HL-60 (cell line): ENCODE measurements around the gene RHOBTB1.

Source experiments
- GABPA ChIP-seq: IDR thresholded peaks from 2 replicates; pipeline ENCODE4 v1.6.1; 2012; ENCODE audit warnings: low read depth
- POLR2AphosphoS5 ChIP-seq: IDR thresholded peaks from 2 replicates; pipeline ENCODE4 v1.6.1; 2012; ENCODE audit warnings: low read depth
- SPI1 ChIP-seq: IDR thresholded peaks from 2 replicates; pipeline ENCODE4 v1.6.1; 2012; ENCODE audit warnings: low read depth, mild to moderate bottlenecking, borderline replicate concordance
- TF ChIP-seq, protein P1 (sequence below): IDR thresholded peaks from 2 replicates; pipeline ENCODE4 v1.6.1; 2012; ENCODE audit warnings: low read depth; ENCODE audit not compliant: insufficient replicate concordance
- TF ChIP-seq, protein P2 (sequence below): IDR thresholded peaks from one replicate; pipeline ENCODE4 v1.5.1; 2011; ENCODE audit warnings: low read length, control low read depth, inconsistent platforms; ENCODE audit not compliant: insufficient read depth

DNA sequence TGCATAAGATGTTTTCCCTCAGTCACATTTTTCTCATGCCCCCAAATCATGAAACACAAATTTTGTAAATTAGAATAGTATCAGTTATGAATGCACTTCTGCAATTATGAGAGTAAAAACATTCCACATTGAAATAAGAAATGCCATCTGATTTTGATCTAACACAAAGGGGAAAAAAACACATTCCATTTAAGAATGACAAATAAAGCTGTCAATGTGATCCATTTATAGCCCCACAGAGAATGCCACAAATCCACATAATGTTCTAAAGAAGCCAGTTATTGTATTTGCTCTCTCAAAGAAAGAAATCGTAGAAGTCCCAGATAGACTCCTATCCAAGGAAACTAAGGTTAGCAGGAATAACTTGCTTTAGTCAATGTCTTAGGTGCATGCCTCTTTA lies 48.7 kb upstream of the RHOBTB1 start:
- TF ChIP-seq, protein P1, sequence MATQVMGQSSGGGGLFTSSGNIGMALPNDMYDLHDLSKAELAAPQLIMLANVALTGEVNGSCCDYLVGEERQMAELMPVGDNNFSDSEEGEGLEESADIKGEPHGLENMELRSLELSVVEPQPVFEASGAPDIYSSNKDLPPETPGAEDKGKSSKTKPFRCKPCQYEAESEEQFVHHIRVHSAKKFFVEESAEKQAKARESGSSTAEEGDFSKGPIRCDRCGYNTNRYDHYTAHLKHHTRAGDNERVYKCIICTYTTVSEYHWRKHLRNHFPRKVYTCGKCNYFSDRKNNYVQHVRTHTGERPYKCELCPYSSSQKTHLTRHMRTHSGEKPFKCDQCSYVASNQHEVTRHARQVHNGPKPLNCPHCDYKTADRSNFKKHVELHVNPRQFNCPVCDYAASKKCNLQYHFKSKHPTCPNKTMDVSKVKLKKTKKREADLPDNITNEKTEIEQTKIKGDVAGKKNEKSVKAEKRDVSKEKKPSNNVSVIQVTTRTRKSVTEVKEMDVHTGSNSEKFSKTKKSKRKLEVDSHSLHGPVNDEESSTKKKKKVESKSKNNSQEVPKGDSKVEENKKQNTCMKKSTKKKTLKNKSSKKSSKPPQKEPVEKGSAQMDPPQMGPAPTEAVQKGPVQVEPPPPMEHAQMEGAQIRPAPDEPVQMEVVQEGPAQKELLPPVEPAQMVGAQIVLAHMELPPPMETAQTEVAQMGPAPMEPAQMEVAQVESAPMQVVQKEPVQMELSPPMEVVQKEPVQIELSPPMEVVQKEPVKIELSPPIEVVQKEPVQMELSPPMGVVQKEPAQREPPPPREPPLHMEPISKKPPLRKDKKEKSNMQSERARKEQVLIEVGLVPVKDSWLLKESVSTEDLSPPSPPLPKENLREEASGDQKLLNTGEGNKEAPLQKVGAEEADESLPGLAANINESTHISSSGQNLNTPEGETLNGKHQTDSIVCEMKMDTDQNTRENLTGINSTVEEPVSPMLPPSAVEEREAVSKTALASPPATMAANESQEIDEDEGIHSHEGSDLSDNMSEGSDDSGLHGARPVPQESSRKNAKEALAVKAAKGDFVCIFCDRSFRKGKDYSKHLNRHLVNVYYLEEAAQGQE = no peak
- TF ChIP-seq, protein P2, sequence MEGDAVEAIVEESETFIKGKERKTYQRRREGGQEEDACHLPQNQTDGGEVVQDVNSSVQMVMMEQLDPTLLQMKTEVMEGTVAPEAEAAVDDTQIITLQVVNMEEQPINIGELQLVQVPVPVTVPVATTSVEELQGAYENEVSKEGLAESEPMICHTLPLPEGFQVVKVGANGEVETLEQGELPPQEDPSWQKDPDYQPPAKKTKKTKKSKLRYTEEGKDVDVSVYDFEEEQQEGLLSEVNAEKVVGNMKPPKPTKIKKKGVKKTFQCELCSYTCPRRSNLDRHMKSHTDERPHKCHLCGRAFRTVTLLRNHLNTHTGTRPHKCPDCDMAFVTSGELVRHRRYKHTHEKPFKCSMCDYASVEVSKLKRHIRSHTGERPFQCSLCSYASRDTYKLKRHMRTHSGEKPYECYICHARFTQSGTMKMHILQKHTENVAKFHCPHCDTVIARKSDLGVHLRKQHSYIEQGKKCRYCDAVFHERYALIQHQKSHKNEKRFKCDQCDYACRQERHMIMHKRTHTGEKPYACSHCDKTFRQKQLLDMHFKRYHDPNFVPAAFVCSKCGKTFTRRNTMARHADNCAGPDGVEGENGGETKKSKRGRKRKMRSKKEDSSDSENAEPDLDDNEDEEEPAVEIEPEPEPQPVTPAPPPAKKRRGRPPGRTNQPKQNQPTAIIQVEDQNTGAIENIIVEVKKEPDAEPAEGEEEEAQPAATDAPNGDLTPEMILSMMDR = no peak
- TF ChIP-seq SPI1 (no peak), GABPA (no peak), POLR2AphosphoS5 (no peak)
